K562 (cell line): ENCODE measurements around the gene ACTL8.

Source experiments
- CEBPZ ChIP-seq: fragments of 150-350 bp; IDR thresholded peaks from 2 replicates; pipeline ENCODE4 v1.6.1; 2014; ENCODE audit warnings: low read depth, mild to moderate bottlenecking, low read length, borderline replicate concordance
- CHD1 ChIP-seq: fragments of 200-600 bp; sonication (generic); IDR thresholded peaks from one replicate; pipeline ENCODE4 v1.6.1; 2012; ENCODE audit warnings: mild to moderate bottlenecking, moderate library complexity, low read length, inconsistent platforms
- CTCF ChIP-seq, 3 experiments: IDR thresholded peaks in 2 of 3; conservative IDR thresholded peaks in 1 of 3; 2 replicates each; pipeline ENCODE4 v1.5.1; 2011 to 2012; ENCODE audit warnings: low read length in 3 of 3, mild to moderate bottlenecking in 3 of 3, control low read depth in 2 of 3, improper control_type of control experiment in 1 of 3, inconsistent platforms in 1 of 3, low read depth in 1 of 3, mixed read lengths in 1 of 3, moderate library complexity in 1 of 3; ENCODE audit not compliant: insufficient read depth in 2 of 3
- GTF2F1 ChIP-seq: IDR thresholded peaks from 2 replicates; pipeline ENCODE4 v1.6.1; 2011; ENCODE audit warnings: low read depth, low read length, improper control_type of control experiment
- RAD21 ChIP-seq, 2 experiments: fragments of 250-450 bp in 1 of 2; fragments of 450-650 bp in 1 of 2; sonication (Bioruptor Pico) in 1 of 2; formaldehyde crosslinking in 1 of 2; IDR thresholded peaks in 1 of 2; conservative IDR thresholded peaks in 1 of 2; 2 replicates each; pipeline versions ENCODE4 v1.4.0 to v1.8.0; 2020 to 2022; ENCODE audit warnings: mild to moderate bottlenecking in 2 of 2, moderate library complexity in 1 of 2
- REST ChIP-seq, 2 experiments: fragments of 450-650 bp; formaldehyde crosslinking in 1 of 2; IDR thresholded peaks; 2 replicates each; pipeline versions ENCODE4 v1.4.0 to v1.6.1; 2014 to 2020; ENCODE audit warnings: mild to moderate bottlenecking in 2 of 2, borderline replicate concordance in 1 of 2, low read depth in 1 of 2
- SIN3B ChIP-seq: fragments of 450-650 bp; IDR thresholded peaks from 2 replicates; pipeline ENCODE4 v1.6.1; 2017; ENCODE audit warnings: low read depth, mild to moderate bottlenecking, moderate library complexity
- SMARCC2 ChIP-seq: fragments of 450-650 bp; IDR thresholded peaks from 2 replicates; pipeline ENCODE4 v1.6.1; 2017; ENCODE audit warnings: antibody characterized with exemption, moderate library complexity, mild to moderate bottlenecking, low read depth
- SMARCE1 ChIP-seq: fragments of 450-650 bp; IDR thresholded peaks from 2 replicates; pipeline ENCODE4 v1.7.1; 2016; ENCODE audit warnings: mild to moderate bottlenecking
- TAF1 ChIP-seq: IDR thresholded peaks from 2 replicates; pipeline ENCODE4 v1.6.1; 2011; ENCODE audit warnings: mild to moderate bottlenecking, low read length, moderate library complexity; ENCODE audit not compliant: insufficient read depth, control insufficient read depth, severe bottlenecking; ENCODE audit errors: extremely low read depth
- YY1 ChIP-seq, 3 experiments: IDR thresholded peaks; 2 replicates each; pipeline ENCODE4 v1.6.1; 2011; ENCODE audit warnings: low read length in 2 of 3, mild to moderate bottlenecking in 2 of 3, moderate library complexity in 2 of 3, borderline replicate concordance in 1 of 3, control low read depth in 1 of 3, low read depth in 1 of 3; ENCODE audit not compliant: insufficient read depth in 3 of 3, insufficient replicate concordance in 2 of 3, control insufficient read depth in 1 of 3, insufficient read length in 1 of 3; ENCODE audit errors: extremely low read depth in 1 of 3

DNA sequence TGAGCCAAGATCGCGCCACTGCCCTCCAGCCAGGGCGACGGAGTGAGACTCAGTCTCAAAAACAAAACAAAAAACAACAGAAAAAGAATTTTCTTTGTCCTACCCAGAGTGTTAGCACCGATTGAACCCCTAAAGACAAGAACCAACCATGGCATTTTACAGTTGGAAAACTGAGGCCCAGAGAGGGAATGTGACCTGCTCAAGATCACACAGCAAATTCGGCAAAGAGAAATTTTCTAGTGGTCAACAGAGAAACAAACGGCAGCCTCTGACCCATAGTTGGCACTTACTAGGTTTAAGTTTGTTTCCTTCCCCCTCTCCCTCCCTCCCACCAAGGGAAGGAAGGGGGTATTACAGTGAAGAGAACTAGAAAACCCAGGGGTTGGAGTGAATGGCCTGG lies 20.5 kb upstream of the ACTL8 start:
- TF ChIP-seq CEBPZ, result no peak
- TF ChIP-seq SMARCC2, result no peak
- no peak for TF ChIP-seq GTF2F1
- TF ChIP-seq CTCF (IDR thresholded peaks at IDR 0.05 in 2 of 3, conservative IDR thresholded peaks at IDR 0.05 in 1 of 3; ENCODE audit: insufficient read depth in 2 of 3, low read depth in 1 of 3, low read length in 3 of 3), result no peak
- TF ChIP-seq SMARCE1, result no peak
- no peak for TF ChIP-seq CHD1
- TF ChIP-seq SIN3B, result no peak
- TF ChIP-seq REST (IDR thresholded peaks at IDR 0.05; ENCODE audit: borderline replicate concordance), result no peak
- no peak for TF ChIP-seq REST (CRISPR knock-in tag; IDR thresholded peaks at IDR 0.05; ENCODE audit: low read depth)
- no peak for TF ChIP-seq RAD21 (CRISPR knock-in tag; conservative IDR thresholded peaks at IDR 0.05 in 1 of 2, IDR thresholded peaks at IDR 0.05 in 1 of 2)
- TF ChIP-seq TAF1, result no peak
- TF ChIP-seq YY1 (IDR thresholded peaks at IDR 0.05; ENCODE audit: borderline replicate concordance in 1 of 3, control insufficient read depth in 1 of 3, extremely low read depth in 1 of 3, insufficient read depth in 3 of 3, insufficient read length in 1 of 3, insufficient replicate concordance in 2 of 3, low read depth in 1 of 3, low read length in 2 of 3), result no peak
